GM18909 (cell line): ENCODE results near the gene CLBA1.
"Not testable (repeated sequence)": the region's sequence is repeated elsewhere in the genome, so short reads cannot be mapped to it uniquely, and the experiment has no call there.

Experiments used
- ATAC-seq: cut with Tn5 transposase; IDR thresholded peaks from one replicate; pipeline ENCODE4 v1.9.1; 2021; ENCODE audit warnings: mild to moderate bottlenecking; ENCODE audit not compliant: unreplicated experiment, poor library complexity

The CLBA1 gene

GRCh38 chr14:104985675-104986486, at the start of gene CLBA1:
Gene CLBA1 (plus strand): TSS chr14:104985788. CDS start chr14:104986432, 644 bp downstream.
- ATAC-seq, result peak; percentile 90

GRCh38 chr14:104935955-104936354, 49.6 kb upstream of the CLBA1 start:
- no peak for ATAC-seq

GRCh38 chr14:104936361-104937155, 49.0 kb upstream of the CLBA1 start:
- no peak for ATAC-seq

- ATAC-seq, result no peak
These were observed 48.4 kb upstream of the CLBA1 start for GRCh38 chr14:104937161-104937560.

GRCh38 chr14:104937694-104938365, 47.8 kb upstream of the CLBA1 start:
- no peak for ATAC-seq

GRCh38 chr14:104938436-104938835, 47.2 kb upstream of the CLBA1 start:
- no peak for ATAC-seq

- ATAC-seq, result no peak
These were observed 46.6 kb upstream of the CLBA1 start for GRCh38 chr14:104938960-104939359.

GRCh38 chr14:104939666-104940410, 45.8 kb upstream of the CLBA1 start:
- ATAC-seq, result no peak

- ATAC-seq, result no peak
These were observed 45.0 kb upstream of the CLBA1 start for GRCh38 chr14:104940526-104941150.

- ATAC-seq, result no peak
These were observed 43.9 kb upstream of the CLBA1 start for GRCh38 chr14:104941508-104942365.

GRCh38 chr14:104942586-104942985, 43.0 kb upstream of the CLBA1 start:
- no peak for ATAC-seq

- ATAC-seq, result not testable (repeated sequence)
These were observed 42.2 kb upstream of the CLBA1 start for GRCh38 chr14:104943216-104944015.

GRCh38 chr14:104944016-104944308, 41.6 kb upstream of the CLBA1 start:
- not testable (repeated sequence) for ATAC-seq

- ATAC-seq, result not testable (repeated sequence)
These were observed 41.0 kb upstream of the CLBA1 start for GRCh38 chr14:104944436-104945205.

- ATAC-seq, result not testable (repeated sequence)
These were observed 40.3 kb upstream of the CLBA1 start for GRCh38 chr14:104945266-104945665.

GRCh38 chr14:104945986-104946965, 39.3 kb upstream of the CLBA1 start:
- not testable (repeated sequence) for ATAC-seq
